WI38 (cell line): ENCODE data around the gene MAVS.
A peak's percentile ranks its signal among the peaks of the same experiment; 100 is the strongest.

Experiments
- H3K4me3 ChIP-seq: 2 replicates; pipeline ENCODE4 v1.5.1; 2011; ENCODE audit warnings: low read depth, mild to moderate bottlenecking, control low read depth, low read length
- CTCF ChIP-seq: IDR thresholded peaks from 2 replicates; pipeline ENCODE4 v1.5.1; 2012; ENCODE audit warnings: low read depth, mild to moderate bottlenecking, control low read depth, low read length

MAVS gene

GRCh38 chr20:3808544-3808943 is 38.1 kb upstream of the MAVS start:
- peak overlapping the region; percentile 23 for H3K4me3 ChIP-seq
- TF ChIP-seq CTCF = no peak

GRCh38 chr20:3811467-3812258 is 35.0 kb upstream of the MAVS start:
- no peak for TF ChIP-seq CTCF
- H3K4me3 ChIP-seq = peak overlapping the region; percentile 55

- TF ChIP-seq CTCF = no peak
- H3K4me3 ChIP-seq = no peak overlapping the region
These were observed 34.4 kb upstream of the MAVS start for GRCh38 chr20:3812259-3812681.

- no peak overlapping the region for H3K4me3 ChIP-seq
- TF ChIP-seq CTCF = no peak
These were observed 33.4 kb upstream of the MAVS start for GRCh38 chr20:3812975-3813847.

- no peak for TF ChIP-seq CTCF
- H3K4me3 ChIP-seq = no peak overlapping the region
These were observed 32.6 kb upstream of the MAVS start for GRCh38 chr20:3813848-3814581.

- H3K4me3 ChIP-seq = no peak overlapping the region
- TF ChIP-seq CTCF = no peak
These were observed 31.6 kb upstream of the MAVS start for GRCh38 chr20:3814928-3815495.
